ENCODE data around the gene HOXA5.

GRCh38 chr7:27160546-27161213, 17.2 kb upstream of the HOXA5 start:
- TF ChIP-seq CTCF (IDR thresholded peaks at IDR 0.05 in 2 of 3, conservative IDR thresholded peaks at IDR 0.05 in 1 of 3; ENCODE audit: control insufficient read depth in 2 of 3, extremely low read depth in 1 of 3, insufficient read depth in 1 of 3, low read depth in 3 of 3, low read length in 3 of 3) (peak; percentile 87 to 98 (median 93)), JUNB (IDR thresholded peaks at IDR 0.05) (no peak), MLLT1 (IDR thresholded peaks at IDR 0.05) (no peak), SP1 (IDR thresholded peaks at IDR 0.05; ENCODE audit: low read depth, low read length) (no peak), ZBTB33 (IDR thresholded peaks at IDR 0.05) (no peak), NFYA (IDR thresholded peaks at IDR 0.05; ENCODE audit: borderline replicate concordance, low read depth, low read length) (no peak), RAD21 (IDR thresholded peaks at IDR 0.05; ENCODE audit: insufficient read depth, low read depth, low read length) (peak; percentile 70), PKNOX1 (IDR thresholded peaks at IDR 0.05) (peak; percentile 61), CHD2 (IDR thresholded peaks at IDR 0.05; ENCODE audit: borderline replicate concordance, low read depth, low read length) (no peak), PBX3 (IDR thresholded peaks at IDR 0.05; ENCODE audit: insufficient replicate concordance, low read depth, low read length) (no peak), POLR2A (IDR thresholded peaks at IDR 0.05; ENCODE audit: low read depth, low read length) (no peak), BACH1 (IDR thresholded peaks at IDR 0.05; ENCODE audit: borderline replicate concordance) (no peak)
